KMS-11 (cell line): ENCODE data around the gene SLC25A38.

ENCODE experiments used
- H2AFZ ChIP-seq: fragments of 200-600 bp; sonication (generic); 2 replicates; pipeline ENCODE4 v1.6.1; 2016; ENCODE audit warnings: antibody characterized with exemption, mixed run types, low read depth
- H3K27ac ChIP-seq: fragments of 200-600 bp; sonication (generic); 2 replicates; pipeline ENCODE4 v1.6.1; 2016; ENCODE audit warnings: mild to moderate bottlenecking, mixed run types
- H3K27me3 ChIP-seq: fragments of 200-600 bp; sonication (generic); 2 replicates; pipeline ENCODE4 v1.6.1; 2017; ENCODE audit warnings: mild to moderate bottlenecking, low read depth, mixed run types, moderate library complexity; ENCODE audit not compliant: insufficient read depth
- H3K36me3 ChIP-seq: fragments of 200-600 bp; sonication (generic); 2 replicates; pipeline ENCODE4 v1.6.1; 2017; ENCODE audit warnings: mild to moderate bottlenecking, mixed run types; ENCODE audit not compliant: insufficient read depth
- H3K4me1 ChIP-seq: fragments of 200-600 bp; sonication (generic); 2 replicates; pipeline ENCODE4 v1.6.1; 2016; ENCODE audit warnings: mild to moderate bottlenecking, low read depth, mixed run types; ENCODE audit not compliant: poor library complexity, severe bottlenecking
- H3K4me2 ChIP-seq: fragments of 200-600 bp; sonication (generic); 2 replicates; pipeline ENCODE4 v1.7.0; 2016; ENCODE audit warnings: mild to moderate bottlenecking, mixed run types
- H3K4me3 ChIP-seq: fragments of 200-600 bp; sonication (generic); IDR thresholded peaks from 2 replicates; pipeline ENCODE4 v1.6.1; 2017; ENCODE audit warnings: low read depth, low read length, mixed read lengths; ENCODE audit not compliant: insufficient read depth
- H3K79me2 ChIP-seq: fragments of 200-600 bp; sonication (generic); 2 replicates; pipeline ENCODE4 v1.6.1; 2016; ENCODE audit warnings: low read depth, mixed run types; ENCODE audit not compliant: insufficient read depth
- H3K9ac ChIP-seq: fragments of 200-600 bp; sonication (generic); 2 replicates; pipeline ENCODE4 v1.6.1; 2016; ENCODE audit warnings: mild to moderate bottlenecking, mixed run types
- H4K20me1 ChIP-seq: fragments of 200-600 bp; sonication (generic); 2 replicates; pipeline ENCODE4 v1.6.1; 2016; ENCODE audit warnings: mild to moderate bottlenecking, mixed run types; ENCODE audit not compliant: insufficient read depth
- CTCF ChIP-seq: fragments of 200-600 bp; sonication (generic); conservative IDR thresholded peaks from 2 replicates; pipeline ENCODE4 v1.6.1; 2017; ENCODE audit warnings: low read depth, mild to moderate bottlenecking, antibody characterized with exemption, low read length, moderate library complexity, mixed read lengths

Gene SLC25A38

GRCh38 chr3:39432342-39432741, 49.2 kb downstream of the SLC25A38 start:
- H3K36me3 ChIP-seq: no peaks in the 10 kb centered on the region
- H3K4me2 ChIP-seq: no peak overlapping the region
- no peak overlapping the region for H2AFZ ChIP-seq
- no peak overlapping the region for H3K4me3 ChIP-seq
- no peak overlapping the region for H3K27ac ChIP-seq
- H3K9ac ChIP-seq: no peak overlapping the region
- H4K20me1 ChIP-seq: no peaks in the 10 kb centered on the region
- no peaks in the 10 kb centered on the region for H3K79me2 ChIP-seq
- no peak for TF ChIP-seq CTCF
- H3K27me3 ChIP-seq: no peaks in the 10 kb centered on the region
- H3K4me1 ChIP-seq: no peaks in the 10 kb centered on the region

GRCh38 chr3:39433642-39434041, 50.5 kb downstream of the SLC25A38 start:
- H3K36me3 ChIP-seq: no peaks in the 10 kb centered on the region
- no peaks in the 10 kb centered on the region for H4K20me1 ChIP-seq
- no peaks in the 10 kb centered on the region for H3K4me1 ChIP-seq
- no peak overlapping the region for H3K4me3 ChIP-seq
- no peaks in the 10 kb centered on the region for H3K27me3 ChIP-seq
- H3K27ac ChIP-seq: no peak overlapping the region
- H3K4me2 ChIP-seq: no peak overlapping the region
- H3K9ac ChIP-seq: no peak overlapping the region
- TF ChIP-seq CTCF: no peak
- no peaks in the 10 kb centered on the region for H3K79me2 ChIP-seq
- no peak overlapping the region for H2AFZ ChIP-seq

DNA sequence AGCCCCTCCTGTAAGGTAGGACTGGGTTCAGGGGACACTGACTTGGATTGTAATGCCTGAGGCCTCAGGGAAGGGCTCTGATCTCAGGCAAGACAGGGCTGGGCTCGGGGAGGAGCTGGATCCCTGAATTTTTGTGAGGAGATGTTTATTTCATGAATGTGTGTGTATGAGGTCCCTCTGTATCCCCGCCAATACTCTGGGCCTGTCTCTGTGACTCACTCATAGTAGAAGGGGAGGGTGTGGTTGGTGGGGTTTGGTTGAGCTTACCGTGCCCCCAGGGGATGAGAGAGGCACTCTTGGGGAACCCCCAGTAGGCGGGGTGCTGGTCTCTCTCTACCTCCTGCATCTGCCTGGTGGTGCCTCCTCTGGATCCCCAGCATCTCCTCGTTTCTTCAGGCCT, 51.4 kb downstream of the SLC25A38 start:
- Histone ChIP-seq H3K27ac (no peak overlapping the region), H3K9ac (no peak overlapping the region), H4K20me1 (no peaks in the 10 kb centered on the region), H3K36me3 (no peaks in the 10 kb centered on the region), H3K4me3 (no peak overlapping the region), H3K27me3 (no peaks in the 10 kb centered on the region), H3K79me2 (no peaks in the 10 kb centered on the region), H2AFZ (no peak overlapping the region), H3K4me2 (no peak overlapping the region), H3K4me1 (no peaks in the 10 kb centered on the region)
- no peak for TF ChIP-seq CTCF

DNA sequence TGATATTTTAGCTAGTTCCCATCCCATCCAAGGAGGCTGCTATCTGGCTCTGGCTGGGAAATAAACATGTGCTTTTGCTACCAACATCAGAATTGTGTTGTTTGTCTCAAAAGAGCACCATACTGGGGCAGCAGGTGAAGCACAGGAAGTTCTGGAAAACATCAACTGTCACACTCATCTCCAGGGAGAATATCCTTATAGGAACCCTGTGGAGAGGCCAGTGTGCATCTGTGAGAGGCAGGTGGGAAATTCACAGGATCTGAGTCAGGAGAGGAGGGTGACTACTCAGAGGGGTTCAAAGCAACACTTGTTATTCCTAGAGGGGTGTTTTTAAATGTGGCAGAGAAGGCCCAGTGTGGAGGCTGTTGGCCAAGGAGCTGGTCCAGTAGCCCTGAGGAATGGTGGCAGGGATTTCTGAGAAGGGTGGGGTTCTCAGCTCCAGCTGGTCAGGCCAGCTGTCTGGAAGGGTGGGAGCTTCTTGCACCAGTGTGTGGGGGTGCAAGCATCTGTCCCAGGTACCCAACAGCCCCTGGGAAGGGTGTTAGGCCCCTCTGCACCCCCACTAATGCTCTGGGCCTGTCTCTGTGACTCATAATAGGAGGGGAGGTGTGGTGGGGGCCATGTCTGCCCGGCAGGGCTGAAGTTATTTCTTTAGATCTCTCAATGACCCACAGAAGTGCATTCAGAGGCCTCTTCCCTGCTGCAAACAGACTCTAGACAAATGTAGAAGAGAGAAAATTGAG, 52.0 kb downstream of the SLC25A38 start:
- no peak for TF ChIP-seq CTCF
- Histone ChIP-seq H2AFZ (no peak overlapping the region), H4K20me1 (no peaks in the 10 kb centered on the region), H3K79me2 (no peaks in the 10 kb centered on the region), H3K4me1 (no peaks in the 10 kb centered on the region), H3K4me2 (no peak overlapping the region), H3K9ac (no peak overlapping the region), H3K27me3 (no peaks in the 10 kb centered on the region), H3K4me3 (no peak overlapping the region), H3K27ac (no peak overlapping the region), H3K36me3 (no peaks in the 10 kb centered on the region)
